ENCODE measurements around the gene OAF.
"Not testable (repeated sequence)": the region's sequence is repeated elsewhere in the genome, so short reads cannot be mapped to it uniquely, and the experiment has no call there.

OAF gene

DNA sequence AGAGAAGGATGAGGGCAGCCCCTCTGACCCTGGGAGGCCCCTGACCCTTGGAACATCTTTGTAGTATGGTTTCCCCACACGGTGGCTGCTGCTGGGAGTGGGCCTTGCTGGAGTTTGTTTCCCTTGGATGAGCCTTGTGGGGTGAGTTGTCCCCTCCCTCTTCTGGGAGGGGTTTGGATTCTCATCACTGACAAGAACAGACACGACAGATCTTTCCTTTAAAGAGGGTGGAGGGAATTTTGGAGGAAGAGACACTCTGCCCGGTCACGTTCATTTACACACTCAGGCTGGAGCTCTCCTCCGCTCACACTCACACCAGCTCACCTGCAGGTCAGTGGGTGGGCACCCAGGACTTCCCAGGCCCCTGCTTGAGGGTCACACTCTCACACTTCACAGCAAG lies 60.8 kb downstream of the OAF start:
- DNase-seq (ENCODE audit: low read depth in 2 of 2): no peak

GRCh38 chr11:120272303-120272702 lies 61.5 kb downstream of the OAF start:
- no peak for DNase-seq (ENCODE audit: low read depth in 2 of 2)

DNA sequence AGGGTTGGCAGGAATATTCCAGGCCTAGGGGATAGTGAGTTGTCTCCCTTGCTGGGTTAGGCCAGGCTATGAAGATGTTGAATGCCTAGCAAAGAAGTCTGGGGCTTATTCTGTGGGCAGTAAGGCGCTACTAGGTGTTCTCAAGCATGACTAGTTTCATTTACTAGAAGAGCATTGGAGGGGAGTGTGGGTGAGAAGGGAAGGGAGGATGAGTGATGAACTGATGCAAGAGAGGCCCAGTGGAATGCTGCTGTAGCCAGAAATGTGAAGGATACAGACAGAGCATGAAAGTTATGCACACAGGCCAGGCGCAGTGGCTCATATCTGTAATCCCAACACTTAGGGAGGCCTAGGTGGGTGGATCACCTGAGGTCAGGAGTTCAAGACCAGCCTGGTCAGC lies 62.6 kb downstream of the OAF start:
- no peak for DNase-seq (ENCODE audit: low read depth in 2 of 2)

DNA sequence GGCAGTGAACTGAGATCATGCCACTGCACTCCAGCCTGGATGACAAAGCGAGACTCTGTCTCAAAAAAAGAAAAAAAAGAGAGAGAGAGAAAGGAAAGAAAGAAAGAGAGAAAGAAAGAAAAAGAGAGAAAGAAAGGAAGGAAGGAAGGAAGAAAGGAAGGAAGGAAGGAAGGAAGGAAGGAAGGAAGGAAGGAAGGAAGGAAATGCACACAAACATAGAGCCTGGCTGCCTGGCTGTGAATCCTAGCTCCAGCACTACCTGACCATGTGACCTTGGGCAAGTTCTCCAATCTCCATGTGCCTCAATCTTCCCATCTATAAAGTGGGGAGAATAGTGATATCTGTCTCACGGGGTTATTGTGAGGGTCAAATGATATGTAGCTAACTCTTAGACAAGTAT lies 63.1 kb downstream of the OAF start:
- not testable (repeated sequence) for DNase-seq (ENCODE audit: low read depth in 2 of 2)

DNA sequence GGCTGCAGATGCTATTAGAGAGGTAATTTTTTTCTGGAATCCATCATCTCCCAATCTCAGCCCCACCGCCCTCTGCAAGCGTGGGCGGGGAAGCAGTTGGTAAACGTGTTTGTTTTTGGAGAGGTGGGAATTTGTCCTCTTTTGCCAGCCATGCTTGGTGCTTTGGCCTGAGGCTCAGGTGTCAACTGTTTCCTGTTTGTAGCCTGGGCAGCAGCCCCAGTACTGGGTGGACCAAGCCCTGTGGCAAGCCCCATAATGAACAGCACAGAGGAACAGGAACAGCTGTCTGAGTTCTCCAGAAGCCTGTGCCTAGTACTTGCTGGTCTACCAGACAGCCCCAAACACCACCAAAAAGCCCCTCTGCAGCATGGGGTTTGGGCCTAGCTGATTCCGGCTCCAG lies 68.7 kb downstream of the OAF start:
- DNase-seq (ENCODE audit: low read depth in 2 of 2): no peak
